GM19240 (cell line): ENCODE measurements around the gene TBCC.
"Not testable (repeated sequence)": the region's sequence is repeated elsewhere in the genome, so short reads cannot be mapped to it uniquely, and the experiment has no call there.

ENCODE experiments used
- DNase-seq: peaks from one replicate; pipeline ENCODE4 v3.0.0; 2011; ENCODE audit warnings: low spot score; ENCODE audit not compliant: insufficient read length

Gene TBCC, protein sequence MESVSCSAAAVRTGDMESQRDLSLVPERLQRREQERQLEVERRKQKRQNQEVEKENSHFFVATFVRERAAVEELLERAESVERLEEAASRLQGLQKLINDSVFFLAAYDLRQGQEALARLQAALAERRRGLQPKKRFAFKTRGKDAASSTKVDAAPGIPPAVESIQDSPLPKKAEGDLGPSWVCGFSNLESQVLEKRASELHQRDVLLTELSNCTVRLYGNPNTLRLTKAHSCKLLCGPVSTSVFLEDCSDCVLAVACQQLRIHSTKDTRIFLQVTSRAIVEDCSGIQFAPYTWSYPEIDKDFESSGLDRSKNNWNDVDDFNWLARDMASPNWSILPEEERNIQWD

DNA sequence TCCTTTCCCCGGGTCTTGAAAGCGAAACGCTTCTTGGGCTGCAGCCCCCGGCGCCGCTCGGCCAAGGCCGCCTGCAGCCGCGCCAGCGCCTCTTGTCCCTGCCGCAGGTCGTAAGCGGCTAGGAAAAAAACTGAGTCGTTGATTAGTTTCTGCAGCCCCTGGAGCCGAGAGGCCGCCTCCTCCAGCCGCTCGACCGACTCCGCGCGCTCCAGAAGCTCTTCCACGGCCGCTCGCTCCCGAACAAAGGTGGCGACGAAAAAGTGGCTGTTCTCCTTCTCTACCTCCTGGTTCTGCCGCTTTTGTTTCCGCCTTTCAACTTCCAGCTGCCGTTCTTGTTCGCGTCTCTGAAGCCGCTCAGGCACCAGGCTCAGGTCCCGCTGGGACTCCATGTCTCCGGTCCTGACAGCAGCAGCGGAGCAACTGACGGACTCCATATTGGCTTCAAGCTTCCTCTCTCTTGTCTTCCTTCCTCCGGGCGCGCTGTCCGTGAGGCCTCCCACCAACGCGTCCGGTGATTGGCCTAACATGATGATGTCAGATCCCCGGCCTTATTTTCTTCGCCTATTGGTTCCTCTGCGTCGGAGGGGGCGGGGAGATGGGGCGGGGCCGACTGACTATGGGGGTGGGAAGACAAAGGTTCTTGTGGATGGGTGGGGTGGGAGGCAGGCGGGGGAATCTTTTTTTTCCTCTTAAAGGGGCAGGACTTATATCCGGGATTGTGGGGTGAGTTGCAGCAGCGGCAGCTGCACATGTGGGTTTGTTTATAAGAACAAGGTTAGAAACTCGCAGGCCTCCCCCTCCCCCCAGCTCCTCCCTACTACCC lies at the start of gene TBCC:
TBCC (minus strand) TSS at position 464 of the 823 bp plus-strand sequence; CDS start at position 434, 30 bp downstream.
- peak; percentile 91 for DNase-seq

DNA sequence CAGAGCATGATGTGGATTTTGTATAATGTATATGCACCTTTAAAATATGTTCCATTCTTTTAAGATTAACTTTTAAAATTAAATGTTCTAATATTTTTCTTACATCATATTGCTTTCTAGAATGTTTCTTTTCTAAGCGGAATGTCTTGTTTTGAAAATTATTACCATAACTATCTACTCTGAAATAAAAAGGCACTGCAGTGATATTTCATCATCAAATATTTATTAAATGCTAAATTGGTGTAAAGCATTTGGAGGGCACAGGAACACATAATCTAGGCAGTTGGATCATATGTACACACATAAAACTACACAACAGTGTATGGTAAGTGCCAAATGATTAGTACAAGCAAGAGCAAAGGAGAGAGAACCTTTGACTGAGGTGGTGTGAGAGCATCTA lies 49.7 kb upstream of the TBCC start:
- no peak for DNase-seq

DNA sequence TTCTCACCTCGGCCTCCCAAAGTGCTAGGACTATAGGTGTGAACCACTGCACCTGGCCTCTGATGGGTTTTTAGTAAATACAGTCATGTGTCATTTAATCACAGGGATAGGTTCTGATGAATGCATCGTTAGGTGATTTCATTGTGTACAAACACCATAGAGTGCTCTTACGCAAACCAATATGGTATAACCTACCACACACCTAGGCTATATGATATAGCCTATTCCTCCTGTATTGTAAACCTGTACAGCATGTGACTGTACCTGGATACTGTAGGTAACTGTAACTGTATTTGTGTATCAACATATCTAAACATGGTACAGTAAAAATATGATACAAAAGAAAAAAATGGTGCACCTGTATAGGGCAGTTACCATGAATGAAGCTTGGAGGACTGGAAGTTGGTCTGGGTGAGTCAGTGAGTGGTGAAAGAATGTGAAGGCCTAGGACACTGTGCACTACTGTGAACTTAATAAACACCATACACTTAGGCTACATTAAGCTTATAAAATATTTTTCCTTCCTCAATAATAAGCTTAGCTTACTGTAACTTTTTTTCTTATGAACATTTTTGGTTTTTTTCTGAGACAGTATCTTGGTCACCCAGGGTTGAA lies 45.9 kb upstream of the TBCC start:
- no peak for DNase-seq

DNA sequence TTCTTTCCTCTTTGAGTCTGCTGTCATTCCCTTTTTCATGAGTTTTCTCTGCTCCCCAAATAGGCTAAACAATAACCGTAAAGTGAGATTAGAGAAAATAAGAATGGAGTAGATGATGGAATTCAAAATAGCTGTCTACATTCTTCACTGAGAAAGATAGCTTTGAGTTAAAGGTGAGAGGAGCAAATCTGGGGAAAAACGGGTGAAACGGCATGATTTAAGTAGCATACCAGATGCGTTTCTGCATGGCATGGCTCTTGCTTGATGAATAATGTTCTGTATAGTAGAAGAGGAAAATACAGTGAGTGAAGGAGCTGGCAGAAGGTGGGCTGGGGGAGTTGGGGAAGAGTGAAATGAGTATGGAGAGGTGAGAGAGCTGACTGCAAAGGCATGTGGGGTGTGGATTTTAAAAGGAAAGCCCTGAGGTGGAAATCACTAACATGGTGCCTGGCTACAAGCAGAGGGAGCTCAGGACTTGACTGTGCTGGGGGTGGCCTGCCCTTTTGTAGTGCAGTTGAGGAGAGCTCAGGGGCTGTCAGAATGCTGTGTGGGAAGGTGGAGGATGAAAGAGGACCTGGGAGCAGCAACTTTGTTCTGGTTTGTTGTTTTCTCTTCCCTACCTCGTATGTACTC lies 44.8 kb upstream of the TBCC start:
- no peak for DNase-seq

DNA sequence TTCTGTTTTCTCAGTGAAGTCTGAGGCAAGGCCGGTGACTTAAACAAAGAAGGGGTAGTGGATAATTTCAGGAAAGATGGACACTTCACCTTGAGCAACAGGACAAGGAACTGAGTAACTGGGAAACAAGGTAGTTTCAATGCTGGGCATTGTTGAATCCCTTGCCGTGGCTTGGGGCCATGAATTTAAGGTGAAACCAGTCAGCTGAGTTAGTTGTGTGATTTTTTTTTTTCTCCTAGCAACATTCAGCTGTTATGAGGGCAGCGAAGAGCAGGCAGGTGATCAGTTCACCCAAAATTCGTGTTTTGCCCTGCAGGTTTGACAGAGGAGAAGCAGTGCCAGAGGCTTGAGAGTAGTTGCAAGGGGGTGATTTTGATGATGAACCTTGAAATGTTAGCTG lies 42.8 kb upstream of the TBCC start:
- DNase-seq: no peak

DNA sequence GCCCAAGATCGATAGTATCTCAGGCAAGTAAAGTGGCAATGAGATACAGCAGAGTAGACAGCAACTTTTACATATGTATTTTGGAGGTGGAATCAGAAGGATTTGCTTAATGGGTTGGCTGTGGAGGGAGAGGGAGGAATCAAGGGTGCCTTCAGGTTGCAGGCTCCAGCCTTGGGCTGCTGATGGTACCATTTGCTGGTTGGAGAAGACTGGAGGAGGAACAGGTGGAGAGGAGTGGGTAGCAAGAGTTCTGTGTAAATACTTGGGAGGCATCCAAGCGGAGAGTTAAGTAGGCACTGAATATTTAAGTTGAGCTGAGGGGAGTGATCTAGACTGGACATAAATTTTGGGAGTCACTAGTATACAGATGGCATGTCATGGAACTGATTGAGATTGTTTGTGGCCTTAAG lies 41.2 kb upstream of the TBCC start:
- no peak for DNase-seq

DNA sequence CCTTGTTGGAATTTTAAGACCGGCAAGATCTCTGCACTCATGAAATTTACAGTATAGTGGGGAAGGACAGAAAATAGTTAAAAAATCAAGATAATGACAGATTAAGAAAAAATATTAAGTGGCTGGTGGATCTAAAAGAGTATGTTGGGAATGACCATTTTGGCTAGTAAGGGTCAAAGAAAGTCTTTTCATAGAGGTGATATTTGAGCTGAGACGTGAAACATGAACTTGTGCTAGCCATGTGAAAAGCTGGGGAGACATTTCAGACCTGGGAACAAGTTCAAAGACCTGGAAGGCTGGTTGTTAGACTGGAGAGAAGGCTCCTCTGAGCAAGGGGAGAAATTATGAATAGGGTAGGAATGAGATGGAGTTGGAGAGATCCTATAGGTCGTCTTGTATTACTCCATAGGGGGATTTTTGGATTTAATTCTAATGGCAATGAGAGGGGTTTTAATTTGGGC lies 40.7 kb upstream of the TBCC start:
- DNase-seq: no peak

DNA sequence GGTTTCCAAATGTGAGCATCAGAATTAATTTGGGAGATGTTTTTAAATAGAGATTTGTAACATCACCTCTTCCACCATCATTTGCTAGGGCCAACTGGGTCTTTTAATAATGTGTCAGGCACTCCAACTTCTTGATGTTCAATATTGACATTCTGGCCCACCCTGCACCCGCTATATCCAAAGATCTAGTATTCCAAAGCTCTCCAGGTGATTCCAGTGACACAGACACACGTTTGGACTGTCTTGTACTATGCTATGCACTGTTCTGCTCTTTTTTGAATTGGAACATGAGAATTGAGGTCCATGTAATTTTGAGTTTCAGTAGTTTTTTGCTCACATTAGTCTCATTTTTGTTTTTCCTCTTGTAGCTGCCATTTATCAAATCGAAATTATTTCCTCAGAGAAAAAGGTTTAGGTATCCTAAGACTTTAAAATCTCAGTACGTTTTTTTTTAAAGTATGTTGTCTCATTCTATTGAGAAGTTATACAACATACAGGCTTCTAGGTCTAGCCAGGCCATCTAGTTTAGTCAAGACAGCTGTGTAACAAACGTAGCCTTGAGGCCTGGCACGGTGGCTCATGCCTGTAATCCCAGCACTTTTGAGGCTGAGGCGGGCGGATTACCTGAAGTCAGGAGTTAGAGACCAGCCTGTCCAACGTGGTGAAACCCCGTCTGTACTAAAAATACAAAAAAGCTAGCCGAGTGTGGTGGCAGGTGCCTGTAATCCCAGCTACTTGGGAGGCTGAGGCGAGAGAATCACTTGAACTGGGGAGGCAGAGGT lies 39.0 kb upstream of the TBCC start:
- no peak for DNase-seq

DNA sequence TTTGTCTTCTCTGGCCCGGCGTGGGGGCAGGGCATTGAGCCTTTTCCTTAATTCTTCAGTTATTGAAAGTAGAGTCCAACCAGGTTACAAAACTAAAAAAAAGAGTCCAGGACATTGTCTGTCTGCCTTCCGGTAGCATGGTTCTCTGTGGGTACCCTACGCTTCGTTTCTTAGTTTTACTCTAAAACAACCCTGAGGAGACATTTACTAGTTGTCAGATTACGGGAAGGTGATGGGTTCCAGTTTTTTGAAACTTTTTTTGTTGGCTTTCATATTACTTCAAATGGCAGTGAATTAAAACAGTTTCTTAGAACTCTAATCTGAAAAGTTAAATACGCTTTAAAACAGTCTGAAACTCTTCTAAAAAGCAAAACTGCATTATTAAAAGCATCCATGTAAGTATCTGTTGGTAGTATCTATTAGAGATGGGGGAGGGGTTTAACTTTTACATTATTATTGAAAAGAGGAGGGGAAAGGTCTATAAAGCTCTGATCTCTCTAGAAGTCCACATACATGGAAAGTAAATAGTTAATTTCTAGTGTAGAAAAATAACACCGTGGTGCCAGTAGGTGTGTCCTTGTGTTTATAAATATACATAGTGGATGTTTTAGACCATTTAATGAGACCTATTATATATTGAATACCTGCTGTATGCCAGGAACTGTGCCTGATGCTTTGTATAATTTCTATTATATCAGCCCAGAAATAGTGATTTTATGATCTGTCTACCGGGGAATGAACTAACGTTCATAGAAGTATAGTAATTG lies 38.2 kb upstream of the TBCC start:
- DNase-seq: no peak

DNA sequence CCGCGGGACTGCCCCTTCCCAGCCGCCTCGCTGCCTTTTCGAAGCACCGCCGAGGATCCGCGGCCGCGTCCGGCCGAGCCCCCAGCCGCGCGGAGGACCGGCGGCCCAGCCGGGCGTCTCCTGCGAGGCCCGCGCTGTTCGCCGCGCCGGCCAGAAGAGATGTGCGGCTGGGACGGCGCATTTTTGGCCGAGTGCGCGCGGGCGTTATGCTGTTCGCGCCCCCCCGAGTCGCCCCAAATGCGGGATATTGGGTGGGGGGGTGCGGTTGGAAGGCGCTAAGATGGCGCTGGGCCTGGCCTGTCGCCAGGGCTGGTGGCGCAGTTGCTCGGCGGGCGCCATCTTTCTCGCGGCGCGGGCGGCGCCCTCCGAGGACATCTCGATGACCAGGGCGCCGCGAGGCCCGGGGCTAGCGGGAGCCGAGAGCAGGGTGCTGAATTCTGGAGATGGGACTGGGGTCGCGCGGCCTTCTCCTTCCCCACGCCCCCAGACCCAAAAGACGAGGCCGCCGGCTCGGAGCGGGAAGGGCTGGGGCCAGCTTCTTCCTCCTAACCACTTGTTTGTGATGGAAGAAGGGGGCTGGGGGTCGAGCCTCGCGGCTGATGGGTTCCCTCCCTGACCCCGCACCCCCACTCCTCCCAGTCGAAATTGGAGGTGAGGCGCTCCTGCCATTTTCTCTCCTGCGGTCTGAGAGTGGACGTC lies 37.4 kb upstream of the TBCC start:
- no peak for DNase-seq

DNA sequence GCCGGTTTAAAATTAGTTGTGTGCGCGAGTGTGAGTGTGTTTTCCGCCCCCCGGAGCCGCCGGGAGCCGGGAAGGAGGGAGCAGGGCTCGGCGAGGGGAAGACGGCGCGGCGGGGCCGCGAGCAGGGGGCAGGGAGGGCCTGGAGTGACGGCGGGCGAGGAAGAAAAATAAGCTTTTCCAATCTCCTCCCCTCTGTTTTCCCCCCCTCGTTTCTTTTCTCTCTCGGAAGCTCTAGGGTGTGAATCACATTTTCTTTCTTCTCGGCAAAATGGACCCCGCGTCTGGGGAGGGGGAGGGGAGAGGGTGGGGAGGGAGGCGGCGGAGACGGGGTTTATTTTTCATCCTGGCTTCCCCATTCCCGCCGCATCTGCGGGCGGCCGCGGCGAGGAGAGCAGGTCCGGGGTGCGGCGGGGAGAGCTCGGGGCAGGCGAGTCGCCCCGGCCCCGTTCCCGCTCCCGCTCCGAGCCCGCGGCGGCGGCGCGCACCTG lies 36.8 kb upstream of the TBCC start:
- DNase-seq: no peak

DNA sequence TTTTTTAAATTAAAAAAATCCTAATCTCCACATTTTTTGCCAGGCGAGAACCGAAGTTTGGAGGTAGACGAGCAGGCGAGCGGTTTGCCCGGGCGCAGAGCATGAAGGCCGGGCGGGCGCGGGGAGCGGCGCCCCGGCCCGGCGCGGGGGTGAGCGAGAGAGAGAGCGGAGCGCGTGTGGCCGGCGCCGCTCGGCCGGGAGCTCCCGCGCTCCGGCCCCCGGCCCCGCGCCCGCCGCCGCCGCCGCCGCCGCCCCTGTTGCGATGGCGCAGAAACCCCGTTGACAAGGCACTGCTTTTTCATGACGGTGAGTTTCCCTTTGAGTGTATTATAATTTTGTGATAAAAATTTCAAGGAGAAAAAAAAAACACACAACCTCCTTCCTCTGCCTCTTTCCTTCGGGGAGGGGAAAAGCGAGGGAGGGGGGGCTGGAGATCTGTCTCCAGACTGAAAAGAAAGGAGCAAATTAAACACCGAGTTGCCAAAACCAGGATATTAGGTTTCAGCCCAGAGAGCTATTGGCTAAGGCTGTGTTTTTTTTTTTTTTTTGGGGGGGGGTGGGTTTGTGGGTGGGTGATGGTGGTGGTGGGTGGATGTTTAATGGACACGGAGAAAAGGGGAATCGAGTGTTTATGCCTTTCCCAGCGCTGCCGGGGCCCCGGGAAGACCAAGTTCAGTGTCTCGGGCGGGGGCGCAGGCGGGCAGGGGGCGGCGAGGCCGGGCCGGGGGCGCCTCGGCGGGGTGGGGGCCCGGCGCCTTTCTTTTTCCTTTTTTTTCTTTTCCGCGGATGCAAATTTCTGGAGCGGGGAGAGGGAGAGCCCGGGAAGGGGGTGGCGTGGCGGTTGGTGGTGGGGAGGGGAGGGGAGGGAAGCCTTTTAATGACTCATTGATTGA lies 36.1 kb upstream of the TBCC start, which contains the start of gene BICRAL:
BICRAL (plus strand) TSS at position 257 of the 893 bp plus-strand sequence. CDS start 39,971 bp downstream, outside the sequence.
- DNase-seq: no peak

DNA sequence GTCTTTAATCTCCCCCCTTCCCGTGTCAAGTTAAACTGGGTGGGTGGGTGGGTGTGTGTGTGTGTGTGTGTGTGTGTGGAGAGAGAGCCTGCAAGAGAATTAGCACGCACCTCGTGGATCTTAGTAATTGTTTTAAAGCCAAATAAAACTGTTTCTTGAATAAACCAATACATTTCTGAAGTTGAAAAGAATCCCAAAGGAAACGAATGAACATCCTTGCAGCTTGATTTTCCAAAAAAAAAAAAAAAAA lies 35.6 kb upstream of the TBCC start:
- DNase-seq: no peak

DNA sequence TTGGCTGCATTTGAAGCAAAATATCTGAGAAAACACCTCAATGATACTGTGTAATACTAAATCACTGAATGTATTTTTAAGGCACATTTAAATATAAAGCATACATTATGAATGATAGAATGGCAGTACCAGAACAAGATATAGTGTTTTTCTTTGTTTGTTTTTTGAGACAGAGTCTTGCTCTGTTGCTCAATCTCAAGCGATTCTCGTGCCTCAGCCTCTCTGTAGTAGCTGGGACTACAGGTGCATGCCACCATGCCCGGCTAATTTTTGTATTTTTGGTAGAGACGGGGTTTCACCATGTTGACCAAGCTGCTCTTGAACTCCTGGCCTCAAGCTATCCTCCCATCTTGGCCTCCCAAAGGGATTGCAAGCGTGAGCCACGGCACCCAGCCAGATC lies 33.6 kb upstream of the TBCC start:
- no peak for DNase-seq

DNA sequence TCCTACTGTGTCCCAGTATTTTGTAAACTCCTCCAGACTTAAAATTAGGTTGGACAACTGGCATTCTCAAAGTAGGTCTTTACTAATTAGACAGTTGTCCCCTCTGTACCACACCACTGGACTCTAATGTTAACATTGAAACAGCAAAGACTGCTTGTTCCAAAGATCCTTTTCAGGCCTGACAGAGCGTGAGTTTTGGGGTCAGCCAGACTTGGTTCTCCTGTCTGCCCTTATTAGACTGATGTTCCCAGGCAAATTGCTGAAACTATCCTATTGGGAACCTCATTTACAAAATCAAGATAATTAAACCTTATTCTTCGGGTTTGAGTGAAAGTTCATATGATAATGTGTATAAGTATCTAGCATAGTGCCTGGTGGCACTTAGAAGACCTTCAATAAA lies 32.2 kb upstream of the TBCC start:
- DNase-seq: no peak

DNA sequence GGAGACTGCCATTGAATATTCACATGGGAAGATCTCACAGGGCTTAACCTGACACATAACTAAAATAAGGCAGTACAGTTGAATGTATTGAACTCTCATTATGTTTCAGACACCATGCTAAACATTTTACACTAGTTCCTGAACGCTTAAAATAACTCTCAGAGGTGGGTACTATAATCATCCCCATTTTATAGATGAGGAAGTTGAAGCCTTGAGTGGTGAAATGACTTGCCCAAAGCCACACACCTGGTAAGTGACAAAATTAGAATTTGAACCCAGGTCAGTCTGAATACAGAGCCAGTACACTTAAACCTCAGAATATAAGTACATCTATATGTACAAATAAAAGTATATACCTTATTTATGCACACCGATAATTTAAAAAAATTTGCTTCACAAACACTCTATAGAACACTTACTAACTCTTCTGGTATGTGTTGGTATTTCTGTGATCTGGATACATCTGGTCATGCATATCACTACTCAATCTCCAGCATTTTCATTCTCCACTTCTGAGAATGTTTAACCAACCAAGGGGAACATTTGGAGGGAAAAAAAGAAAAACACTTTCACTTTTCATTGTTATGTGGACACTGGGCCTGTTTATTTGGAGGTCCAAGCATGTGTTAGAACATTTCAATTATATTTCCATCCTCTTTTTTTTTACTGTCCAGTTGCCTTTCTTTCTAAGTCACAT lies 31.4 kb upstream of the TBCC start:
- DNase-seq: no peak

DNA sequence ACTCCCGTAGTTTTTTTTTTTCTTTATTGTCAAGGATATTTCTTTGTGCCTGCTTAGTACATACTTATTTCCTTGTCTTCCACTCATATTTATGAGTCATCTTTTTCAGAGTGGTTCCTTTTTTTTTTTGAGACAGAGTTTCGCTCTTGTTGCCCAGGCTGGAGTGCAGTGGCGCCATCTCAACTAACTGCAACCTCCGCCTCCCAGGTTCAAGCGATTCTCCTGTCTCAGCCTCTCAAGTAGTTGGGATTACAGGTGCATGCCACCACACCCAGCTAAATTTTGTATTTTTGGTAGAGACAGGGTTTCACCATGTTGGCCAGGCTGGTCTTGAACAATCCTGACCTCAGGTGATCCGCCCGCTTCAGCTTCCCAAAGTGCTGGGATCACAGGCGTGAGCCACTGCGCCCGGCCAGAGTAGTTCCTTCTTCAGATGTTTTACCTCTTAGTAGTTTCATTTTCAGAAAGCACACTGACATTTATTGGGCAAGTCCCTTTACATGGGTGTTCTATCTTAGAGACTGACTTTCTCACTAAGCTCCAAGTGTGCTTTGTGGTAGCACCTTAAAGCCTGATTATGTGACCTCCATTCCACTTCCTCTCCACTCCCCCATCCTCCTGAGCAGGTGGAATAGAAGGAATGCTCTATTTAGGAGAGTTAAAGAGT lies 29.1 kb upstream of the TBCC start:
- not testable (repeated sequence) for DNase-seq
